Progenitor cell of endocrine pancreas (in vitro differentiated cells): ENCODE results near the gene TTC27. TPM values are rescaled to one million over a fixed set of nuclear protein-coding genes. Genes with fewer than 3 reads are reported as not detected.
"Not testable (repeated sequence)": the region's sequence is repeated elsewhere in the genome, so short reads cannot be mapped to it uniquely, and the experiment has no call there.

Experiments used
- DNase-seq: peaks from one replicate; pipeline ENCODE4 v3.0.0; 2021; ENCODE audit warnings: low spot score; ENCODE audit not compliant: unreplicated experiment
- H3K27ac Mint-ChIP-seq: 2 replicates; pipeline ENCODE4 v1.8.0; 2021; ENCODE audit warnings: mild to moderate bottlenecking, moderate library complexity, mixed read lengths
- H3K27me3 Mint-ChIP-seq: 2 replicates; pipeline ENCODE4 v1.8.0; 2021; ENCODE audit warnings: mixed read lengths
- H3K36me3 Mint-ChIP-seq: 2 replicates; pipeline ENCODE4 v1.8.0; 2022; ENCODE audit warnings: mixed read lengths; ENCODE audit not compliant: insufficient read depth
- H3K4me1 Mint-ChIP-seq: 2 replicates; pipeline ENCODE4 v1.8.0; 2021; ENCODE audit warnings: low read depth, mixed read lengths
- H3K4me3 Mint-ChIP-seq: 2 replicates; pipeline ENCODE4 v1.8.0; 2021; ENCODE audit warnings: low read depth, mild to moderate bottlenecking, moderate library complexity, mixed read lengths
- H3K9me3 Mint-ChIP-seq: 2 replicates; pipeline ENCODE4 v1.8.0; 2021; ENCODE audit warnings: low read depth, mixed read lengths
- total RNA-seq: library from RNA; stranded (reverse); gene quantifications from 2 replicates; pipeline ENCODE4 v1.2.1, GENCODE V29; 2021
- TF ChIP-seq, protein P1 (sequence below): fragments of 200-600 bp; sonication (generic); IDR thresholded peaks from one replicate; pipeline ENCODE4 v1.5.0; 2021; ENCODE audit warnings: antibody characterized with exemption, mild to moderate bottlenecking; ENCODE audit not compliant: unreplicated experiment

The TTC27 gene
- total RNA-seq, 1 donor from 2014 or later: 20.5 TPM

DNA sequence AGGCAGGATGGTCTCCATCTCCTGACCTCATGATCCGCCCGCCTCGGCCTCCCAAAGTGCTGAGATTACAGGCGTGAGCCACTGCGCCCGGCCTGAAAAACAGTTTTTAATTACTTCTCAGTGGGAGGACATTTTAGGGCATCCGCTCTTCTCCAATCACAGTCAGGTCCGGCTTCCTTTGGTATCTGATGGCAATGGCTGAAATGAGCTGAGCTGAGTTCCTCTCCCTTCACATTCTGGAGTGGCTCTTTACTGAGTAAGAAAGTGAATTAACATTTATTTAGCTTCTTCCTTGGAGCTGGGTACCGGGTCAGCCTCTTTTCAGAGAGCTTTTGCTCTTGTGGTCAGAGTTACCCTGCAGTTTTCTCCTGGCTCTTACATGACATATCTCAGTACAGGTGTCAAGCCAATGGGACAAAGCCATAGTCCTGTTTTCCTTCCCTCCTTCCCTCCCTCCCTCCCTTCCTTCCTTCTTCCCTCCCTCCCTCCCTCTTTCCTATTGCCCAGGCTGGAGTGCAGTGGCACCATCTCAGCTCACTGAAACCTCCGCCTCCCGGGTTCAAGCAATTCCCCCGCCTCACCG is 1.1 kb upstream of the TTC27 start:
- H3K27me3 Mint-ChIP-seq: peaks cover 13% of the 10 kb centered on the region
- no peak overlapping the region for H3K27ac Mint-ChIP-seq
- TF ChIP-seq, protein P1, sequence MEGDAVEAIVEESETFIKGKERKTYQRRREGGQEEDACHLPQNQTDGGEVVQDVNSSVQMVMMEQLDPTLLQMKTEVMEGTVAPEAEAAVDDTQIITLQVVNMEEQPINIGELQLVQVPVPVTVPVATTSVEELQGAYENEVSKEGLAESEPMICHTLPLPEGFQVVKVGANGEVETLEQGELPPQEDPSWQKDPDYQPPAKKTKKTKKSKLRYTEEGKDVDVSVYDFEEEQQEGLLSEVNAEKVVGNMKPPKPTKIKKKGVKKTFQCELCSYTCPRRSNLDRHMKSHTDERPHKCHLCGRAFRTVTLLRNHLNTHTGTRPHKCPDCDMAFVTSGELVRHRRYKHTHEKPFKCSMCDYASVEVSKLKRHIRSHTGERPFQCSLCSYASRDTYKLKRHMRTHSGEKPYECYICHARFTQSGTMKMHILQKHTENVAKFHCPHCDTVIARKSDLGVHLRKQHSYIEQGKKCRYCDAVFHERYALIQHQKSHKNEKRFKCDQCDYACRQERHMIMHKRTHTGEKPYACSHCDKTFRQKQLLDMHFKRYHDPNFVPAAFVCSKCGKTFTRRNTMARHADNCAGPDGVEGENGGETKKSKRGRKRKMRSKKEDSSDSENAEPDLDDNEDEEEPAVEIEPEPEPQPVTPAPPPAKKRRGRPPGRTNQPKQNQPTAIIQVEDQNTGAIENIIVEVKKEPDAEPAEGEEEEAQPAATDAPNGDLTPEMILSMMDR: no peak
- H3K9me3 Mint-ChIP-seq: no peaks in the 10 kb centered on the region
- peak overlapping the region; percentile 93 for H3K4me3 Mint-ChIP-seq
- H3K36me3 Mint-ChIP-seq: peaks cover 7% of the 10 kb centered on the region
- DNase-seq: no peak
- peaks cover 9% of the 10 kb centered on the region for H3K4me1 Mint-ChIP-seq

DNA sequence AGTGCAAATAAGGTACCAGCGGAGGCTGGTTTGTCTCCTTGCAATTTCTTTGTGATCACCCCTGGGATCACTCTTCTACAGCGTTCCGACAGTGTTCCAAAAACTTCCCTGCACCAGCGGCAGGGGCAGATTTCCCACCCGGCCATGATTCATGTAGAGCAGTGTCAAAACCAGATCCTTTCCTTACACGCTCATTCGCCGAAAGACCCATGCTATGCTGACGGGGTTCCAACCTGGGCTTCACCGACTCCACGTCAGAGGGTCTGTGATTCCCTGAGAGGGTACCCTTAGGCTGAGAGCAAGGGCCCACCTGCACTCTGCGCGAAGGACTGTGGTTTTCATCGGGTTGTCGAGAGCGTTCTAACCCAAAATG is 423 bp upstream of the TTC27 start:
- DNase-seq: no peak
- peaks cover 13% of the 10 kb centered on the region for H3K27me3 Mint-ChIP-seq
- H3K4me1 Mint-ChIP-seq: peaks cover 9% of the 10 kb centered on the region
- H3K4me3 Mint-ChIP-seq: peak overlapping the region; percentile 93
- peak overlapping the region; percentile 94 for H3K27ac Mint-ChIP-seq
- no peaks in the 10 kb centered on the region for H3K9me3 Mint-ChIP-seq
- peaks cover 4% of the 10 kb centered on the region for H3K36me3 Mint-ChIP-seq
- TF ChIP-seq, protein P1: peak; percentile 27

DNA sequence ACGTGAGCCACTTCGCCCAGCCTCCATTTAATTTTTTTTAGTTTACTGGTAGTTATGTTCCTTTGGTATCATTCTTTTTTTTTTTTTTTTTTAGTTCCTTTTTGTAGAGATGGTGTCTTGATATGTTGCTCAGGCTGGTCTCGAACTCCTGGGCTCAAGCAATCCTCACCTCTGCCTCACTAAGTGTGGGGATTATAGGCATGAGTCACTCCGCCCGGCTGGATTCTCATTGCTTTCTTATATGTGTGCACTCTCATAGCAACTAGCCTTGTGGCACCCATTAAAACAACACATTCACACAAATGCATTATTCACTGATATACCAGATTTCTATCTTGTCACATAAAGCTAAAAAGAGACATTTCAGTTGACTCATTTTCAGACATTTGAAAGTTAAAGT is 4.2 kb downstream of the TTC27 start:
- H3K27me3 Mint-ChIP-seq: peaks cover 4% of the 10 kb centered on the region
- H3K4me3 Mint-ChIP-seq: no peak overlapping the region
- no peak overlapping the region for H3K27ac Mint-ChIP-seq
- TF ChIP-seq, protein P1: no peak
- H3K9me3 Mint-ChIP-seq: no peaks in the 10 kb centered on the region
- peaks cover 2% of the 10 kb centered on the region for H3K36me3 Mint-ChIP-seq
- DNase-seq: no peak
- H3K4me1 Mint-ChIP-seq: peaks cover 7% of the 10 kb centered on the region

DNA sequence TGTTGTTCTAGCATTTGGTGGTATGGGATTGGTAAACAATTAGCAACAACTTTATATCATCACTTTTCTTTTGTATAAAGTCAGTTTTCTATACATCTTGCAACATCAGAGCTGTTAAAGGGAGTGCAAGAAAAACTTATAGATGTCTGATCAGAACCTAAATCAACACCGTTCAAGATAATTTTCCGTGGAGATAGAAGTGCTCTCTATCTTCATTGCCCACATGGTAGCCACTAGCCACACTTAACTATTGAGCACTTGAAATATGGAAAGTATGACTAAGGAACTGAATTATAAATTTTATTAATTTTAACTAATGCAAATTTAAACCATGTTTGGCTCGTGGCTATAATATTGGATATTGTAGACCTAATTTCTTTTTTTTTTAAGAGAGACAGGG is 5.2 kb downstream of the TTC27 start:
- H3K27me3 Mint-ChIP-seq: no peaks in the 10 kb centered on the region
- H3K36me3 Mint-ChIP-seq: peaks cover 2% of the 10 kb centered on the region
- TF ChIP-seq, protein P1: no peak
- H3K27ac Mint-ChIP-seq: no peak overlapping the region
- H3K9me3 Mint-ChIP-seq: no peaks in the 10 kb centered on the region
- H3K4me3 Mint-ChIP-seq: no peak overlapping the region
- DNase-seq: no peak
- peaks cover 3% of the 10 kb centered on the region for H3K4me1 Mint-ChIP-seq

DNA sequence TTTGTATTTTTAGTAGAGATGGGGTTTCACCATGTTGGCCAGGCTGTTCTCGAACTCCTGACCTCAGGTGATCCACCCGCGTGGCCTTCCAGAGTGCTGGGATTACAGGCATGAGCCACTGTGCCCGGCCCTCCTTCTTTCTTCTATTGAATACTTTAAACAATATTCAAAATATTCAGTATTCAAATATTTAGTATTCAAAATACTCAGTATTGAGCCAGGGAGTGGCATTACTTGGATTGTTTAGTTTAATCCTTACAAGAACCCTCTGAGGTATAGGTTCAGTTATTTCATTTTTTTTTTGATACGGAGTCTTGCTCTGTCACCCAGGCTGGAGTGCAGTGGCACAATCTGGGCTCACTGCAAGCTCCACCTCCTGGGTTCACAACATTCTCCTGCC is 10.7 kb downstream of the TTC27 start:
- H3K4me3 Mint-ChIP-seq, H3K27me3 Mint-ChIP-seq, H3K9me3 Mint-ChIP-seq, H3K27ac Mint-ChIP-seq, H3K36me3 Mint-ChIP-seq, H3K4me1 Mint-ChIP-seq, DNase-seq: not testable (repeated sequence)

DNA sequence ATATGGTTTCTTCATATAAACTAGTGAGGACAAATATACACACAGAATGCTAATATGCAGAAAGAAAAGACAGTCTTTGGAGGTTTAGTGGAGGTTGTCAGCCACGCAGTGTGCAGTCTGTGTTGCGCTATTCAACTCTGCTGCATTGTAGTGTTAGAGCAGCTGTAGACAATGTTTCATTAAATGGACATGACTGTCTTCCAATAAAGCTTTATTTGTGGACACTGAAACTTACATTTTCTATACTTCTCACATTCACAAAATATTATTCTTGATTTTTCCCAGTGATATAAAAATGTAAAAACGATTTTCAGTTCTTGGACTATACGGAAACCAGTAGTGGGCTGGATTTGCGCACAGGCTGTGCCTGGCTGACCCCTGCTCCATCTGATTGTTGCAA is 13.3 kb downstream of the TTC27 start:
- Mint-ChIP-seq H3K4me3 (no peak overlapping the region), H3K27me3 (no peaks in the 10 kb centered on the region), H3K9me3 (no peaks in the 10 kb centered on the region), H3K36me3 (peaks cover 12% of the 10 kb centered on the region), H3K27ac (no peak overlapping the region), H3K4me1 (no peaks in the 10 kb centered on the region)
- TF ChIP-seq, protein P1: no peak
- DNase-seq: no peak
